Measurements from ENCODE around the gene CNOT6.

DNA sequence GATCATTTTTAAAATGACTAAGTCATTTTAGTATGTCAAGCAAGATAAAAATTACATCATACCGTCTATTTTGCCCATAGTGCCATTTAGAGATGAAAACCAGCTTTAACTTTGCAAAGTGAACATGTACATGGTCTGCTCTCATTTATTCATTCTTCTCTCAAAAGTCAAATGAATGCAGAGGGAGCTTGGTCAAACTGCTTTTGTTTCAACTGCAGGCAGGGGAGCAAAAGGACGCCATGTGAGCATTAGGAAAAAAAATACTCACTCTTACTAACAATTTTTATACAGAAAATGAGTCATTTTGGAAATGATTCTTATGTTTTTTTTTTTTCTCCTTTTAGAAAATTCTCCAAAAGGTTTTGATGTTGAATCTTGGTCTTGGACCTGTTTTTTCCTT is 81.4 kb downstream of the CNOT6 start:
- TF ChIP-seq, protein P1, sequence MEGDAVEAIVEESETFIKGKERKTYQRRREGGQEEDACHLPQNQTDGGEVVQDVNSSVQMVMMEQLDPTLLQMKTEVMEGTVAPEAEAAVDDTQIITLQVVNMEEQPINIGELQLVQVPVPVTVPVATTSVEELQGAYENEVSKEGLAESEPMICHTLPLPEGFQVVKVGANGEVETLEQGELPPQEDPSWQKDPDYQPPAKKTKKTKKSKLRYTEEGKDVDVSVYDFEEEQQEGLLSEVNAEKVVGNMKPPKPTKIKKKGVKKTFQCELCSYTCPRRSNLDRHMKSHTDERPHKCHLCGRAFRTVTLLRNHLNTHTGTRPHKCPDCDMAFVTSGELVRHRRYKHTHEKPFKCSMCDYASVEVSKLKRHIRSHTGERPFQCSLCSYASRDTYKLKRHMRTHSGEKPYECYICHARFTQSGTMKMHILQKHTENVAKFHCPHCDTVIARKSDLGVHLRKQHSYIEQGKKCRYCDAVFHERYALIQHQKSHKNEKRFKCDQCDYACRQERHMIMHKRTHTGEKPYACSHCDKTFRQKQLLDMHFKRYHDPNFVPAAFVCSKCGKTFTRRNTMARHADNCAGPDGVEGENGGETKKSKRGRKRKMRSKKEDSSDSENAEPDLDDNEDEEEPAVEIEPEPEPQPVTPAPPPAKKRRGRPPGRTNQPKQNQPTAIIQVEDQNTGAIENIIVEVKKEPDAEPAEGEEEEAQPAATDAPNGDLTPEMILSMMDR (IDR thresholded peaks at IDR 0.05 in 2 of 3, conservative IDR thresholded peaks at IDR 0.05 in 1 of 3; ENCODE audit: borderline replicate concordance in 1 of 3, insufficient read depth in 1 of 3, low read depth in 2 of 3, low read length in 2 of 3), result no peak
- TF ChIP-seq EZH2 (IDR thresholded peaks at IDR 0.05) (no peak), FOSL1 (IDR thresholded peaks at IDR 0.05; ENCODE audit: low read depth) (no peak), RAD21 (IDR thresholded peaks at IDR 0.05; ENCODE audit: low read depth) (no peak), POLR2A (IDR thresholded peaks at IDR 0.05; ENCODE audit: borderline replicate concordance, extremely low read depth, insufficient read depth, insufficient read length) (no peak), YY1 (IDR thresholded peaks at IDR 0.05; ENCODE audit: extremely low read depth, insufficient replicate concordance, low read depth, low read length) (no peak), ELF1 (IDR thresholded peaks at IDR 0.05; ENCODE audit: borderline replicate concordance, low read depth) (no peak), ZNF274 (IDR thresholded peaks at IDR 0.05; ENCODE audit: low read depth, low read length) (no peak), POLR2AphosphoS5 (IDR thresholded peaks at IDR 0.05; ENCODE audit: low read depth, low read length) (no peak), TCF7L2 (IDR thresholded peaks at IDR 0.05; ENCODE audit: borderline replicate concordance, extremely low read depth, insufficient read depth, insufficient read length) (no peak)

All from HCT116 (cell line).